Measurements from ENCODE around the gene NLGN1.

The NLGN1 gene

GRCh38 chr3:173862701-173863100, 465.2 kb downstream of the NLGN1 start:
- no peak for DNase-seq

GRCh38 chr3:173863551-173863950, 466.0 kb downstream of the NLGN1 start:
- peak in 1 of 2 experiments; percentile 8 for DNase-seq

- no peak for DNase-seq
Observed at GRCh38 chr3:173865900-173866498, 468.5 kb downstream of the NLGN1 start.

GRCh38 chr3:173869766-173870165, 472.2 kb downstream of the NLGN1 start:
- DNase-seq, result no peak

- DNase-seq, result no peak
Observed at GRCh38 chr3:173870976-173871375, 473.4 kb downstream of the NLGN1 start.

- DNase-seq, result no peak
Observed at GRCh38 chr3:173875790-173876189, 478.2 kb downstream of the NLGN1 start.

- no peak for DNase-seq
Observed at GRCh38 chr3:173876476-173876875, 478.9 kb downstream of the NLGN1 start.

GRCh38 chr3:173887888-173888287, 490.3 kb downstream of the NLGN1 start:
- no peak for DNase-seq

- no peak for DNase-seq
Observed at GRCh38 chr3:173889596-173889995, 492.1 kb downstream of the NLGN1 start.

GRCh38 chr3:173890091-173890490, 492.5 kb downstream of the NLGN1 start:
- no peak for DNase-seq

- no peak for DNase-seq
Observed at GRCh38 chr3:173891272-173892100, 493.9 kb downstream of the NLGN1 start.

- DNase-seq, result no peak
Observed at GRCh38 chr3:173892547-173892946, 495.0 kb downstream of the NLGN1 start.

GRCh38 chr3:173893066-173893465, 495.5 kb downstream of the NLGN1 start:
- no peak for DNase-seq

GRCh38 chr3:173893835-173894234, 496.3 kb downstream of the NLGN1 start:
- no peak for DNase-seq

- DNase-seq, result no peak
Observed at GRCh38 chr3:173897631-173898030, 500.1 kb downstream of the NLGN1 start.

GRCh38 chr3:173901649-173902048, 504.1 kb downstream of the NLGN1 start:
- no peak for DNase-seq

- DNase-seq, result no peak
Observed at GRCh38 chr3:173902401-173902800, 504.9 kb downstream of the NLGN1 start.

- DNase-seq, result no peak
Observed at GRCh38 chr3:173902871-173903270, 505.3 kb downstream of the NLGN1 start.

GRCh38 chr3:173905381-173905780, 507.8 kb downstream of the NLGN1 start:
- no peak for DNase-seq

- DNase-seq, result no peak
Observed at GRCh38 chr3:173911446-173911845, 513.9 kb downstream of the NLGN1 start.

- DNase-seq, result no peak
Observed at GRCh38 chr3:173912126-173912525, 514.6 kb downstream of the NLGN1 start.

GRCh38 chr3:173913397-173913796, 515.9 kb downstream of the NLGN1 start:
- DNase-seq, result no peak

GRCh38 chr3:173913974-173914421, 516.5 kb downstream of the NLGN1 start:
- peak; percentile 69 to 72 for DNase-seq

GRCh38 chr3:173916799-173917198, 519.3 kb downstream of the NLGN1 start:
- no peak for DNase-seq

All from NCI-H526 (cell line).